IMR-90 (cell line): ENCODE results near the gene RBPJ. TPM values are rescaled to one million over a fixed set of nuclear protein-coding genes. Genes with fewer than 3 reads are reported as not detected.

Experiments used
- ATAC-seq: fragments of 200-7000 bp; cut with Tn5 transposase; 2 replicates; pipeline ENCODE4 v1.9.1; 2020; ENCODE audit warnings: low read depth, mild to moderate bottlenecking, moderate library complexity
- BruUV-seq: library from RNA; stranded (reverse); fragments of 400-500 nt; replicated peaks from 2 replicates; lab custom pipeline; 2021; lab: Mats Ljungman, UMichigan
- CTCF ChIA-PET: fragments of 300-600 bp; formaldehyde crosslinking; extraction: SDS; loops from one replicate; lab custom pipeline; 2021; ENCODE audit warnings: antibody characterized with exemption; lab: Yijun Ruan, JAX
- POLR2A ChIA-PET: fragments of 300-600 bp; sonication (Branson Sonifier 250); formaldehyde crosslinking; loops from one replicate; lab custom pipeline; 2022; ENCODE audit warnings: antibody characterized with exemption; ENCODE audit not compliant: unreplicated experiment; lab: Charles Lee
- DNase-seq: peaks from one replicate; pipeline ENCODE4 v3.0.0; 2013
- H2AFZ ChIP-seq: replicated peaks from 2 replicates; pipeline ENCODE3; 2013; ENCODE audit warnings: low read length, mild to moderate bottlenecking; ENCODE audit not compliant: poor library complexity
- H2AK5ac ChIP-seq: 2 replicates; pipeline ENCODE4 v1.6.1; 2013; ENCODE audit warnings: low read depth, low read length, inconsistent platforms
- H2AK9ac ChIP-seq: replicated peaks from 2 replicates; pipeline ENCODE3; 2013; ENCODE audit warnings: mild to moderate bottlenecking, low read depth, low read length, moderate library complexity; ENCODE audit not compliant: poor library complexity
- H2BK120ac ChIP-seq: 2 replicates; pipeline ENCODE4 v1.6.1; 2013; ENCODE audit warnings: low read depth, low read length, inconsistent platforms
- H2BK15ac ChIP-seq: 3 replicates; pipeline ENCODE4 v1.6.1; 2013; ENCODE audit warnings: low read depth, low read length, inconsistent platforms
- H2BK20ac ChIP-seq: 2 replicates; pipeline ENCODE4 v1.6.1; 2013; ENCODE audit warnings: low read depth, mild to moderate bottlenecking, inconsistent platforms, low read length, moderate library complexity
- H2BK5ac ChIP-seq: 2 replicates; pipeline ENCODE4 v1.6.1; 2013; ENCODE audit warnings: mild to moderate bottlenecking, low read depth, low read length, inconsistent platforms; ENCODE audit not compliant: poor library complexity, severe bottlenecking
- H3K14ac ChIP-seq: replicated peaks from 2 replicates; pipeline ENCODE4 v1.6.1; 2013; ENCODE audit warnings: low read depth, low read length, inconsistent platforms
- H3K18ac ChIP-seq: 2 replicates; pipeline ENCODE4 v1.6.1; 2013; ENCODE audit warnings: low read depth, low read length, control low read depth
- H3K23ac ChIP-seq: 2 replicates; pipeline ENCODE4 v1.6.1; 2013; ENCODE audit warnings: low read depth, low read length, inconsistent platforms
- H3K27ac ChIP-seq: 2 replicates; pipeline ENCODE4 v1.5.1; 2013; ENCODE audit warnings: mild to moderate bottlenecking, control low read depth, low read length; ENCODE audit not compliant: insufficient read depth
- H3K27me3 ChIP-seq: 2 replicates; pipeline ENCODE4 v1.6.1; 2013; ENCODE audit warnings: low read length; ENCODE audit not compliant: control insufficient read depth, insufficient read depth
- H3K36me3 ChIP-seq: 2 replicates; pipeline ENCODE4 v1.6.1; 2013; ENCODE audit warnings: low read length, mixed read lengths; ENCODE audit not compliant: control insufficient read depth, insufficient read depth
- H3K4ac ChIP-seq: 2 replicates; pipeline ENCODE4 v1.6.1; 2013; ENCODE audit warnings: low read depth, low read length, inconsistent platforms
- H3K4me1 ChIP-seq: 2 replicates; pipeline ENCODE4 v1.6.1; 2013; ENCODE audit warnings: low read length, mixed read lengths; ENCODE audit not compliant: control insufficient read depth, insufficient read depth
- H3K4me2 ChIP-seq: 2 replicates; pipeline ENCODE4 v1.6.1; 2013; ENCODE audit warnings: low read depth, mild to moderate bottlenecking, control low read depth, low read length, moderate library complexity
- H3K4me3 ChIP-seq: 2 replicates; pipeline ENCODE4 v1.5.1; 2013; ENCODE audit warnings: low read depth, mild to moderate bottlenecking, control low read depth, low read length, moderate library complexity; ENCODE audit not compliant: insufficient read depth
- H3K56ac ChIP-seq: 2 replicates; pipeline ENCODE4 v1.6.1; 2013; ENCODE audit warnings: low read length, inconsistent platforms; ENCODE audit not compliant: insufficient read depth; ENCODE audit errors: extremely low read depth
- H3K79me1 ChIP-seq, 2 experiments: 2 replicates each; pipeline ENCODE4 v1.6.1; 2013; ENCODE audit warnings: low read length in 2 of 2, inconsistent platforms in 1 of 2, low read depth in 1 of 2
- H3K9ac ChIP-seq: 2 replicates; pipeline ENCODE4 v1.6.1; 2013; ENCODE audit warnings: low read depth, low read length, control low read depth
- H3K9me1 ChIP-seq: 2 replicates; pipeline ENCODE4 v1.6.1; 2013; ENCODE audit warnings: low read length, inconsistent platforms; ENCODE audit not compliant: insufficient read depth
- H3K9me3 ChIP-seq: 2 replicates; pipeline ENCODE4 v1.6.1; 2013; ENCODE audit warnings: low read length; ENCODE audit not compliant: control insufficient read depth, insufficient read depth
- H4K20me1 ChIP-seq: 2 replicates; pipeline ENCODE4 v1.6.1; 2013; ENCODE audit warnings: low read length, inconsistent platforms; ENCODE audit not compliant: insufficient read depth
- H4K5ac ChIP-seq: 2 replicates; pipeline ENCODE4 v1.6.1; 2013; ENCODE audit warnings: mild to moderate bottlenecking, low read depth, low read length, control low read depth
- H4K8ac ChIP-seq, 2 experiments: 2 replicates each; pipeline ENCODE4 v1.6.1; 2013; ENCODE audit warnings: low read depth in 2 of 2, low read length in 2 of 2, control low read depth in 1 of 2, inconsistent platforms in 1 of 2
- H4K91ac ChIP-seq: 2 replicates; pipeline ENCODE4 v1.6.1; 2013; ENCODE audit warnings: low read depth, low read length, inconsistent platforms; ENCODE audit not compliant: insufficient read depth
- CHD1 ChIP-seq: IDR thresholded peaks from 2 replicates; pipeline ENCODE4 v1.6.1; 2012; ENCODE audit warnings: low read depth, low read length, improper control_type of control experiment
- RAD21 ChIP-seq: IDR thresholded peaks from 2 replicates; pipeline ENCODE4 v1.6.1; 2012; ENCODE audit warnings: low read length, improper control_type of control experiment
- WGBS, 2 experiments: methylation state at CpG; one replicate each; pipeline versions ENCODE4 v1.1.5 to v1.1.7; 2013; ENCODE audit warnings: missing lambda C conversion rate in 2 of 2; ENCODE audit not compliant: insufficient read length in 1 of 2; ENCODE audit errors: extremely low coverage in 2 of 2; 5-methylcytosine and 5-hydroxymethylcytosine counted together
- dilution Hi-C: fragments of 300-500 bp; cut with HindIII; formaldehyde crosslinking; loops from one replicate; pipeline ENCODE4 v1.14.3; 2018; ENCODE audit warnings: low sequenced_read_pairs; ENCODE audit not compliant: unreplicated experiment
- in situ Hi-C: fragments of 300-500 bp; cut with MboI; formaldehyde crosslinking; loops from 3 replicates; pipeline ENCODE4 v1.14.3; 2019; ENCODE audit warnings: low sequenced_read_pairs, inconsistent platforms, mixed read lengths
- intact Hi-C: fragments of 100-400 bp; cut with micrococcal nuclease; formaldehyde crosslinking; loops from 2 replicates; pipeline ENCODE4 v1.10.0; 2022
- polyA plus RNA-seq, 3 experiments: library from polyadenylated mRNA; depleted of rRNA; stranded (reverse); fragments of >200 nt; gene quantifications; 2 replicates each; pipeline ENCODE4 v1.2.3, GENCODE V29; 2012; ENCODE audit warnings: low replicate concordance in 1 of 3
- total RNA-seq: library from RNA; depleted of rRNA; stranded (reverse); fragments of >200 nt; gene quantifications from 2 replicates; pipeline ENCODE4 v1.2.3, GENCODE V29; 2012

The RBPJ gene
- total and polyA plus RNA-seq, 2 of the 4 experiments (the other 2 are of a cell fraction): 50.3 to 148 TPM

GRCh38 chr4:26418850-26419249 is 98.0 kb downstream of the RBPJ start:
- no peaks in the 10 kb centered on the region for H3K27me3 ChIP-seq
- H2BK15ac ChIP-seq: 0 out of 3 replicates have a peak overlapping the region, but pooled peaks have one; percentile 27
- no peak overlapping the region for H4K8ac ChIP-seq
- H2AK9ac ChIP-seq: no peak overlapping the region
- no peak overlapping the region for H3K4me3 ChIP-seq
- no peak overlapping the region for H3K14ac ChIP-seq
- H3K18ac ChIP-seq: no peak overlapping the region
- H3K4me2 ChIP-seq: no peak overlapping the region
- no TSS peak for BruUV-seq
- no peak overlapping the region for H4K5ac ChIP-seq
- POLR2A ChIA-PET: no interaction called here
- in situ Hi-C loops: no loop called here
- H2AK5ac ChIP-seq: peak overlapping the region; percentile 58
- peaks cover 15% of the 10 kb centered on the region for H4K20me1 ChIP-seq
- H3K56ac ChIP-seq: no peak overlapping the region
- peaks cover 11% of the 10 kb centered on the region for H3K4me1 ChIP-seq
- H2AFZ ChIP-seq: no peak overlapping the region
- H3K36me3 ChIP-seq: peaks cover 17% of the 10 kb centered on the region
- H2BK5ac ChIP-seq: no peak overlapping the region
- CTCF ChIA-PET: no interaction called here
- dilution Hi-C loops: no loop called here
- H3K9ac ChIP-seq: no peak overlapping the region
- DNase-seq (no peak), ATAC-seq (no peak)
- TF ChIP-seq RAD21 (no peak), CHD1 (no peak)
- 100% methylated on average over 7 of the region's 9 CpGs; no CpG with 5 or more reads in 1 of the 2 experiments for WGBS, 2 experiments
- no peak overlapping the region for H4K91ac ChIP-seq
- H3K4ac ChIP-seq: 0 out of 2 replicates have a peak overlapping the region, but pooled peaks have one; percentile 5
- H2BK20ac ChIP-seq: no peak overlapping the region
- no peaks in the 10 kb centered on the region for H3K9me3 ChIP-seq
- H3K27ac ChIP-seq: no peak overlapping the region
- intact Hi-C loops: loop anchor here (10.0 kb wide), 1 partner anchor 494 kb away; no protein-coding TSS in a partner anchor
- peaks cover 11% of the 10 kb centered on the region for H3K9me1 ChIP-seq
- H3K23ac ChIP-seq: no peak overlapping the region
- H3K79me1 ChIP-seq: peaks cover 12 to 50% of the 10 kb centered on the region in 2 experiments
- H2BK120ac ChIP-seq: 0 out of 2 replicates have a peak overlapping the region, but pooled peaks have one; percentile 21
